ENCODE data around the gene MAP2K2.
"Not testable (repeated sequence)": the region's sequence is repeated elsewhere in the genome, so short reads cannot be mapped to it uniquely, and the experiment has no call there.

MAP2K2 gene

GRCh38 chr19:4123615-4124568 lies at the start of gene MAP2K2:
Gene MAP2K2, minus strand, starts transcription at chr19:4124122. Its CDS starts 247 bp downstream, at chr19:4123875.
- DNase-seq (ENCODE audit: insufficient read length, low spot score) (peak; percentile 94), FAIRE-seq (peak; percentile 66)

DNA sequence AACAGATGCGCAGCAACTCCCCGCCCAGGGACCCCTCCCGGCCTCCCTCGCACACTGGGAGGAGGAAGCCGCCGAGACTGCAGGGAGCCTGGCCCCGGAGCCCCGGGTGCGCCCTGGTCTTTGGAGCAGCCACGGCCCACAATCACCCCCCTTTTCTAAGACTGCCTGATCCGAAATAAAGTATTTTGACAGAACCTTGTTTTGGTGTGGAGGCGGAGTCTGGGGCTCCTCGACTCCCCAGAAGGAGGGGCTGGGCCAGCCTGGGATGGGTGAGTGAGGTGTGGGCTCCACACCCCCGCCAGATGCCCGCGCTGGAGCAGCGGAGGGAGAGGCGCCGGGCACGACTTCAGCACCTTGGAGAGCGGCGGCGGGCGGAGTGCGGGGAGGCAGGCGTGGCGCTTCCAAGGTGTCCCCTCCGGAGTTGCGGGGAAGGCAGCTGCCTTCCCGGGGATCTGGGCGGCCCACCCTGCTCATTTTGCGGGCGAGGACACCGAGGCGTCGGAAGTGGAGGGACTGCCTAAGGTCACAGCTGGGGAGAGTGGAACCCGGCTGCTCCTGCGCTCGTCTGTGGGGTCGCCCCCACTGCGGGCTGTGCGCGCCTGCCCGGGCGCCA lies 49.0 kb upstream of the MAP2K2 start:
- no peak for FAIRE-seq
- peak; percentile 45 for DNase-seq (ENCODE audit: insufficient read length, low spot score)

DNA sequence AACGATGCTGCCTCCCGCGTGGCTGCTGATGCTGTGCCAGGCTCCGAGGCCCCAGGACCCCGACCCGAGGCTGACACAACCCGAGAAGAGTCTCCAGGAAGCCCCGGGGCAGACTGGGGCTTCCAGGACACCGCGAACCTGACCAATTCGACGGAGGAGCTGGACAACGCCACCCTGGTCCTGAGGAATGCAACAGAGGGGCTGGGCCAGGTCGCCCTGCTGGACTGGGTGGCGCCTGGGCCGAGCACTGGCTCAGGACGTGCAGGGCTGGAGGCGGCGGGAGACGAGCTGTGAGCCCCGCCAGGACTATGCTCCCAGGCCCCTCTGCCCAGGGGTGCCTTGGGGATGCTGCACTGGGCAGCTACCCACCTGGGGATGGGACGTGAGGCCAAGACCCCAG lies 47.8 kb upstream of the MAP2K2 start:
- FAIRE-seq = no peak
- DNase-seq (ENCODE audit: insufficient read length, low spot score) = no peak

GRCh38 chr19:4164262-4164661 lies 40.3 kb upstream of the MAP2K2 start:
- no peak for FAIRE-seq

DNA sequence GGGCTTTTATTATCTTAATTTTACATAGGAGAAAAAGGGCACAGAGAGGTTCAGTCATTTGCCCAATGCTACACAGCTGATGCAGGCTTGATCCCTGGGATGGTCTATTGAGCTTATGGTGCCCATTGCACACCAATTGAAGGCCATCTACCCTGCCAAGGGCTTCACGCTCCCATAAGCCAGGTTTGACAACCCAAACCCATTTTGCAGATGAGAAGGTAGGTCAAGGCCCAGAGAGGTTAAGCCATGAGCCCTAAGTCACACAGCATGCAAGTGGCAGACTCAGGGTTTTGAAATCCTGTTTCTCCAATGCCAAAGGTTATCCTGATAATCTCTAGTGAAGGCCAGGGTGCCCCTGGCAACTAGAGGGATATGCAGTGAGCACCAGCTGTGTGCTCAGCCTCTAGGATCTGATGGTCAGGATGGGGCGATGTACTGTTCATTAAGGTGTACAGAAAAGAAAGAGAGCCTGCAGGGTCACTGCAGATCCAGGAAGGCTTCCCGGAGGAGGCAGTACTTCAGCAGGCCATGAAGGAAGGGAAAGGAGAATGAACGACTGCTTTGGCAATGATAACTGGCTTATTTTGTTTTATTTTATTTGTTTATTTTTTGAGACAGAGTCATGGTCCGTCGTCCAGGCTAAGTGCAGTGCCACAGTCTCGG lies 37.6 kb upstream of the MAP2K2 start:
- no peak for FAIRE-seq
- DNase-seq (ENCODE audit: insufficient read length, low spot score) = no peak

More at GRCh38 chr19:4164262-4164661, 40.3 kb upstream of the MAP2K2 start:
- no peak for DNase-seq (ENCODE audit: insufficient read length, low spot score)

DNA sequence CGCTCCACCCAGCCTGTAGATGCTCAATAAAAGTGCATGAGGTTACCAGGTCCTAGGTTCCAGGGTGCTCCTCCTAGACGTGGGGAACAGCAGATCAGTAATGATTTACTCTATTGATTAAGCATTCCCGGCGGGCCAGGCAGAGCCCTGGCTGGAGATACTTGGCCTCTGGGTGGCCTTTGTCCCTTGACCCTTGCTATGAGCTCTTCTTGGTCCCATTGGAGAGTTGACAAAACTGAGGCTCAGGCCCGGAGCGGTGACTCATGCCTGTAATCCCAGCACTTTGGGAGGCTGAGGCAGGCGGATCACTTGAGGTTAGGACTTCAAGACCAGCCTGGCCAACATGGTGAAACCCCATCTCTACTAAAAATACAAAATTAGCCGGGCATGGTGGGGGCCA lies 34.0 kb upstream of the MAP2K2 start:
- FAIRE-seq; DNase-seq (ENCODE audit: insufficient read length, low spot score): not testable (repeated sequence)

DNA sequence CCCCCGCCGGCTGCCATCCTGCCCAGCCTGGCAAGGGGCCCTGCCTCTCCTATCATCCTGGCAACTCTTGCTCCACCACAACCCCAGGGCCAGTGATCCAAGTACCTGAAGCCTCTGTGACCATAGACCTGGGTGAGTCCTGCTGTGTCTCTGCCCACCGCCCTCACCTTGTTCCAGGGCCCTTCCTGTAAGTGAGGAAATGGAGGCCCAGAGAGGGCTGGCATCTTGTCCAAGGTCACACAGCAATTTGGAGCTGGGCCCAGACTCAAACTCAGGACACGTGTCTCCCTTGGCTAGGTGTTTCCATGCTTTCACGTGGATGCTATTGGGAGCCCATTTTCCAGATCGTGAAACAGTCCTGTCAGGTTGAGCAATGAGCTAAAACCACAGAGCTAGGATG lies 33.2 kb upstream of the MAP2K2 start:
- no peak for DNase-seq (ENCODE audit: insufficient read length, low spot score)
- FAIRE-seq = no peak

- FAIRE-seq (no peak), DNase-seq (ENCODE audit: insufficient read length, low spot score) (no peak)
These were observed 30.8 kb upstream of the MAP2K2 start for GRCh38 chr19:4154571-4155312.

DNA sequence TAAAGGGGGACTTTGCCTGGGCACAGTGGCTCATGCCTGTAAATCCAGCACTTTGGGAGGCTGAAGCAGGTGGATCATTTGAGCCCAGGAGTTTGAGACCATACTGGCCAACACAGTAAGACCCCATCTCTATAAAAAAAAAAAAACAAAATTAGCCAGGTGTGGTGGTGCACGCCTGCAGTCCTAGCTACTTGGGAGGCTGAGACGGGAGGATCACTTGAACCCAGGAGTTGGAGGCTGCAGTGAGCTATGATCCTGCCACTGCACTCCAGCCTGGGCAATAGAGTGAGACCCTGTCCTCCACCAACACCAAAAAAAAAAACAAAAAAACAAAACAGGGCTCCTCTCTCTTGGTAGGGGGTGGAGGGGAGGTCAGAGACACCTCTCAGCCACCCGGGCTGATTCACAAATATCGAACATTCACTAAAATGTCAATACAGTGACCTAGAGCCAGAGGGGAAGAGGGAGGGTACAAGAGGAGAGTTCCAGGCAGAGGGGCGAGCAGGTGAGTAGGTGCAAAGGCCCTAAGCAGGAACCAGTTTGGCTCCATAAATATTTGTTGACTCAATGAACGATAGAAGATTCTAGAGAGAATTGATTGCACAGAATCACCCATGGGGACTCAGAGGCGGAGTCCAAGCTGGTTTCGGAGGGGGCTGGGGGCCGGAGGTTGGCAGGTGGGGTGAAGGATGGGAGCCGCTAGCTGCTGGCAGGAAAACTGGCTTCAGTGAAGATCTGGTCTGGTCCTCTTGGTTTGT lies 28.5 kb upstream of the MAP2K2 start:
- FAIRE-seq (no peak), DNase-seq (ENCODE audit: insufficient read length, low spot score) (no peak)

- DNase-seq (ENCODE audit: insufficient read length, low spot score) (no peak), FAIRE-seq (no peak)
These were observed 27.7 kb upstream of the MAP2K2 start for GRCh38 chr19:4151623-4152022.

GRCh38 chr19:4149518-4150288 lies 25.8 kb upstream of the MAP2K2 start:
- FAIRE-seq (no peak), DNase-seq (ENCODE audit: insufficient read length, low spot score) (no peak)

DNA sequence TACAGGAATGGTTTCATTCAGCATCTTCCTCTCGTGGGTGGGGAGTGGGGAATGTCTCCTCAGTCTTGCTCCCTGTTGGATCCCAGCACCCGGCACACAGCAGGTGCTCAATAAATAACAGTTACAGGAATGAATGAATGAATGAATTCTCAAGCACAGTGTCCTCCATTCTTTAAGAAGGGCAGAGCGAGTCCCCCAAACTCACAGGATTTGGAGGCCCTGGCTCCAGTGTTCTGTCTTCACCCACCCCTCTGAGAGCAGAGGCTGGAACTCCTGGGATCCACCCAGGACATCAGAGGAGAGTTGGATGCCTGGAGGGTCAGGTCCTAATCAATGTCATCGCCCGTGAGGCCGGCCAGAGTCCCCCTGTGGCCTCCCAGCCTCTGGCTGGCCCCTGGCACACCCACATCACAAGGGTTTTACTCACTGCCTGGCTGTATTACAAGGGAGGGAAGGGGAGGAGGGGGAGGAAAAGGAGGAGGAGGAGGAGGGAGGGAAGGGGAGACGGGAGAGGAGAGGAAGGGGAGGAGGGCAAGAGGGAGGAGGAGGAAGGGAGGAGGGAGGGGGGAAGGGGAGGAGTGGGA lies 20.8 kb upstream of the MAP2K2 start:
- DNase-seq (ENCODE audit: insufficient read length, low spot score) = peak; percentile 31
- no peak for FAIRE-seq

DNA sequence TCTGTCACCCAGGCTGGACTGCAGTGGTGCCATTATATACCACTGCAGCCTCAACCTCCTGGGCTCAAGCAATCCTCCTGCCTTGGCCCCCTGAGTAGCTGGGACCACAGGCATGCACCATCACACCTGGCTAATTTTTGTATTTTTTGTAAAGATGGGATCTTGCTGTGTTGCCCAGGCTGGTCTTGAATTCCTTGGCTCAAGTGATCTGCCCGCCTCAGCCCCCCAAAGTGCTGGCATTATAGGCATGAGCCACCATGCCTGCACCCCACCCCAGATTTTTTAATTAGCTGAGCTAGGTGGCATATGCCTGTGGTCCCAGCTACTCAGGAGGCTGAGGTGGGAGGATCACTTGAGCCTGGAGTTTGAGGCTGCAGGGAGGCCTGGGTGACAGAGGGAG lies 19.0 kb upstream of the MAP2K2 start:
- not testable (repeated sequence) for FAIRE-seq

DNA sequence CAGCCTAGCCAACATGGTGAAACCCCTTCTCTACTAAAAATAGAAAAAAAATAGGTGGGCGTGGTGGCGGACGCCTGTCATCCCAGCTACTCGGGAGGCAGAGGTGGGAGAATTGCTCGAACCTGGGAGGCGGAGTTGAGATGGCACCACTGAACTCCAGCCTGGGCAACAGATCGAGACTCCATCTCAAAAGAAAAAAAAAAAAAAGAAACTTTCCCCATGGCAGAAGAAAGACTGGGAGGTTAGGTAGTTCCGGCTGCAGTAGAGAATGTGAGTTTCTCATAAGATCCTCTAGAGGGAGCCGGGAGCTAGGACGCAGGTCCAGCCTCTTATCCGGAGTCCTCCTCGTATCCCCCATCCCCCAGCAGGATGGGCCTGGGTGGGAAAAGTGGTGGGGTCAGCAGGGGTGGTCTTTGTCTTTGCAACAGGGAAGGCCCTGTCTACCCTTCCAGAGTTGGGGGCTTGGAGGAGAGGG lies 16.4 kb upstream of the MAP2K2 start:
- FAIRE-seq (no peak), DNase-seq (ENCODE audit: insufficient read length, low spot score) (peak; percentile 75)

More for the DNA sequence above, 19.0 kb upstream of the MAP2K2 start:
- not testable (repeated sequence) for DNase-seq (ENCODE audit: insufficient read length, low spot score)

GRCh38 chr19:4139614-4140236 lies 15.8 kb upstream of the MAP2K2 start:
- peak; percentile 66 for DNase-seq (ENCODE audit: insufficient read length, low spot score)
- FAIRE-seq = no peak

GRCh38 chr19:4138445-4138844 lies 14.5 kb upstream of the MAP2K2 start:
- no peak for FAIRE-seq
- DNase-seq (ENCODE audit: insufficient read length, low spot score) = no peak

GRCh38 chr19:4136680-4137088 lies 12.8 kb upstream of the MAP2K2 start:
- FAIRE-seq = no peak
- no peak for DNase-seq (ENCODE audit: insufficient read length, low spot score)

- not testable (repeated sequence) for DNase-seq (ENCODE audit: insufficient read length, low spot score); FAIRE-seq
These were observed 11.5 kb upstream of the MAP2K2 start for GRCh38 chr19:4135386-4135785.

All from HTR-8/SVneo (cell line).